Erythroblast (primary cell): ENCODE measurements around the gene CRIP1.

Source experiments
- GATA1 ChIP-seq: IDR thresholded peaks from 2 replicates; pipeline ENCODE4 v1.6.1; 2011; ENCODE audit warnings: low read depth, mild to moderate bottlenecking, control low read depth, low read length, moderate library complexity
- POLR2A ChIP-seq: IDR thresholded peaks from 2 replicates; pipeline ENCODE4 v1.6.1; 2011; ENCODE audit warnings: mild to moderate bottlenecking, low read length

DNA sequence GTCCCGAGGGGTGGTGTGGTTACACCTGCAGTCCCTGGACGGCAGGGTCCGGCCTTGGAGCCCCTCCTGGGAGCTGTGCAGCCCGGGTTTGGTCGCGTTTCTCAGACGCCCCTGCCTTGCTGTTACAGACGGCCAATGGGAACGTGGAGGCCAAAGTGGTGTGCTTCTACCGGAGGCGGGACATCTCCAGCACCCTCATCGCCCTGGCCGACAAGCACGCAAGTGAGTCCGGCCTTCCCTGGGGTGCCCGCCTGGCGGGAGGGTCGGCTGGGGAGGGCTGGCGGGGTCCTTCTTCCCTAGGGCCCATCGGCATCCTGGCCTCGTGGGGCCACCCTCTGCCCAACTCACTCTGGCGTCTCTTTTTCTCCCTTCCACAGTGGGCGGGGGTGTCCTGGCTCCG lies 41.4 kb upstream of the CRIP1 start:
- TF ChIP-seq POLR2A (no peak), GATA1 (no peak)
